GM19395 (cell line): Measurements from ENCODE around the gene HAND1.

Source experiments
- ATAC-seq: cut with Tn5 transposase; IDR thresholded peaks from one replicate; pipeline ENCODE4 v1.9.1; 2021; ENCODE audit warnings: mild to moderate bottlenecking, moderate library complexity; ENCODE audit not compliant: unreplicated experiment

HAND1 gene

GRCh38 chr5:154478224-154478565 lies at the start of gene HAND1:
Gene HAND1 (minus strand): TSS chr5:154478227. CDS start chr5:154478008, 219 bp downstream.
- no peak for ATAC-seq

- no peak for ATAC-seq
Observed at GRCh38 chr5:154526231-154527226, 48.5 kb upstream of the HAND1 start.

- ATAC-seq, result no peak
Observed at GRCh38 chr5:154524859-154525258, 46.8 kb upstream of the HAND1 start.

GRCh38 chr5:154524181-154524580 lies 46.2 kb upstream of the HAND1 start:
- ATAC-seq, result no peak

GRCh38 chr5:154523709-154524108 lies 45.7 kb upstream of the HAND1 start:
- ATAC-seq, result no peak

- no peak for ATAC-seq
Observed at GRCh38 chr5:154523104-154523503, 45.1 kb upstream of the HAND1 start.

GRCh38 chr5:154522284-154522683 lies 44.3 kb upstream of the HAND1 start:
- no peak for ATAC-seq

- ATAC-seq, result no peak
Observed at GRCh38 chr5:154521756-154522155, 43.7 kb upstream of the HAND1 start.

- ATAC-seq, result no peak
Observed at GRCh38 chr5:154520861-154521453, 42.9 kb upstream of the HAND1 start.

GRCh38 chr5:154519359-154519758 lies 41.3 kb upstream of the HAND1 start:
- no peak for ATAC-seq

- ATAC-seq, result no peak
Observed at GRCh38 chr5:154518438-154518867, 40.4 kb upstream of the HAND1 start.

- ATAC-seq, result no peak
Observed at GRCh38 chr5:154517810-154518437, 39.9 kb upstream of the HAND1 start.

GRCh38 chr5:154517181-154517580 lies 39.2 kb upstream of the HAND1 start:
- no peak for ATAC-seq

- ATAC-seq, result no peak
Observed at GRCh38 chr5:154516475-154516874, 38.4 kb upstream of the HAND1 start.

- peak; percentile 68 for ATAC-seq
Observed at GRCh38 chr5:154515488-154515887, 37.5 kb upstream of the HAND1 start.

- ATAC-seq, result peak; percentile 54
Observed at GRCh38 chr5:154514331-154514730, 36.3 kb upstream of the HAND1 start.

GRCh38 chr5:154513669-154514084 lies 35.6 kb upstream of the HAND1 start:
- peak; percentile 51 for ATAC-seq

- ATAC-seq, result no peak
Observed at GRCh38 chr5:154511984-154512383, 34.0 kb upstream of the HAND1 start.

- ATAC-seq, result no peak
Observed at GRCh38 chr5:154509784-154510555, 31.9 kb upstream of the HAND1 start.

- ATAC-seq, result no peak
Observed at GRCh38 chr5:154508114-154508513, 30.1 kb upstream of the HAND1 start.

- no peak for ATAC-seq
Observed at GRCh38 chr5:154506716-154507080, 28.7 kb upstream of the HAND1 start.
